Gastrocnemius medialis (tissue), 4 donors: ENCODE results near the gene INPP5B. TPM values are rescaled to one million over a fixed set of nuclear protein-coding genes. Genes with fewer than 3 reads are reported as not detected.
A peak's percentile ranks its signal among the peaks of the same experiment; 100 is the strongest.
"Not testable (repeated sequence)": the region's sequence is repeated elsewhere in the genome, so short reads cannot be mapped to it uniquely, and the experiment has no call there.

Experiments
- ATAC-seq, 2 donors: fragments of 150-250 bp; one replicate each; pipeline ENCODE4 v1.9.1; 2016
- DNase-seq, 2 donors: peaks; one replicate each; pipeline ENCODE4 v3.0.0-alpha.2; 2019
- H3K27ac ChIP-seq, 4 donors: fragments of 200-600 bp; sonication (generic); 1 replicate in 1 of 4; 2 replicates in 3 of 4; pipeline ENCODE4 v1.5.1; 2016 to 2018; ENCODE audit warnings: mild to moderate bottlenecking in 2 of 4, moderate library complexity in 1 of 4
- H3K27me3 ChIP-seq, 3 donors: fragments of 200-600 bp; sonication (generic) in 2 of 3; 1 replicate in 1 of 3; 2 replicates in 2 of 3; pipeline versions ENCODE4 v1.5.1 to v1.6.0; 2016 to 2019; ENCODE audit warnings: mild to moderate bottlenecking in 1 of 3, moderate library complexity in 1 of 3
- H3K36me3 ChIP-seq, 2 donors: fragments of 200-600 bp; sonication (generic) in 1 of 2; one replicate each; pipeline ENCODE4 v1.5.1; 2017 to 2018
- H3K4me1 ChIP-seq, 2 donors: fragments of 200-600 bp; sonication (generic) in 1 of 2; one replicate each; pipeline ENCODE4 v1.5.1; 2016 to 2017; ENCODE audit warnings: mild to moderate bottlenecking in 2 of 2
- H3K4me3 ChIP-seq, 4 donors: fragments of 200-600 bp; sonication (generic) in 3 of 4; 1 replicate in 1 of 4; 2 replicates in 3 of 4; pipeline ENCODE4 v1.5.1; 2016 to 2019; ENCODE audit warnings: mild to moderate bottlenecking in 2 of 4
- H3K9me3 ChIP-seq, 3 donors: fragments of 200-600 bp; sonication (generic) in 2 of 3; 1 replicate in 1 of 3; 2 replicates in 2 of 3; pipeline ENCODE4 v1.5.1; 2016 to 2019
- POLR2A ChIP-seq, 2 donors: fragments of 450-650 bp; IDR thresholded peaks; one replicate each; pipeline ENCODE4 v1.6.1; 2017; ENCODE audit warnings: antibody characterized with exemption in 2 of 2, mild to moderate bottlenecking in 2 of 2, moderate library complexity in 2 of 2
- in situ Hi-C, 4 donors: fragments of 200-750 bp; cut with MboI; loops; one replicate each; pipeline versions ENCODE4 v1.15.0 to v1.8.0; 2017; ENCODE audit warnings: low sequenced_read_pairs in 4 of 4
- intact Hi-C: fragments of 100-400 bp; cut with DNase I; formaldehyde crosslinking; loops from one replicate; pipeline ENCODE4 v1.15.1; 2023; ENCODE audit warnings: low total_unique reads
- total RNA-seq, 4 donors: library from RNA; depleted of rRNA; stranded (reverse); fragments of >200 nt; gene quantifications; one replicate each; pipeline versions ENCODE4 v1.1.0 to v1.2.3, GENCODE V29; 2016
- TF ChIP-seq, protein P1 (sequence below), 5 experiments: fragments of 450-650 bp in 3 of 5; fragments of 200-600 bp in 2 of 5; sonication (generic) in 2 of 5; IDR thresholded peaks in 4 of 5; conservative IDR thresholded peaks in 1 of 5; 1 replicate in 4 of 5; 2 replicates in 1 of 5; pipeline ENCODE4 v1.5.1; 2016 to 2019; ENCODE audit warnings: antibody characterized with exemption in 5 of 5, mild to moderate bottlenecking in 3 of 5, moderate library complexity in 3 of 5

INPP5B gene
- total RNA-seq, 4 donors from 2014 or later: 6.8 to 13.4 (median 10.1) TPM

DNA sequence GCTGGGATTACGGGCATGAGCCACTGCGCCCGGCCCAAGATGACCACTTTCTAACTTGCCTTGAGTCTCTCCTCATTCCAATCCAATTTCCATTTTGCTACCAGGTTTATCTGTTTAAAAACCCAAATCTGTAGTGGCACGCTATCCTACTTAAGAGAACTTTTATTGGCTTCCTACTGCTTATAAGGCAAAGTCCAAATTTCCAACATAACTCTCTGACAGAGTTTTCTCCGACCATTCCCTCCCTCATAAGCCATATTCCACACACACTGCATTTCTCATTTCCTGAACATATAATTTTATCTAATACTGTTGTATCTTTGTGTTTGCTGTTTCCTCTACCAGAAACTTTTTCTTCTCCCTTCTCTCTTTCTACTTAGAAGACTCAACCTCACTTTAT is 27.7 kb upstream of the INPP5B start:
- no peak for DNase-seq
- no peaks in the 10 kb centered on the region for H3K4me1 ChIP-seq
- TF ChIP-seq POLR2A (IDR thresholded peaks at IDR 0.05): no peak
- TF ChIP-seq, protein P1, sequence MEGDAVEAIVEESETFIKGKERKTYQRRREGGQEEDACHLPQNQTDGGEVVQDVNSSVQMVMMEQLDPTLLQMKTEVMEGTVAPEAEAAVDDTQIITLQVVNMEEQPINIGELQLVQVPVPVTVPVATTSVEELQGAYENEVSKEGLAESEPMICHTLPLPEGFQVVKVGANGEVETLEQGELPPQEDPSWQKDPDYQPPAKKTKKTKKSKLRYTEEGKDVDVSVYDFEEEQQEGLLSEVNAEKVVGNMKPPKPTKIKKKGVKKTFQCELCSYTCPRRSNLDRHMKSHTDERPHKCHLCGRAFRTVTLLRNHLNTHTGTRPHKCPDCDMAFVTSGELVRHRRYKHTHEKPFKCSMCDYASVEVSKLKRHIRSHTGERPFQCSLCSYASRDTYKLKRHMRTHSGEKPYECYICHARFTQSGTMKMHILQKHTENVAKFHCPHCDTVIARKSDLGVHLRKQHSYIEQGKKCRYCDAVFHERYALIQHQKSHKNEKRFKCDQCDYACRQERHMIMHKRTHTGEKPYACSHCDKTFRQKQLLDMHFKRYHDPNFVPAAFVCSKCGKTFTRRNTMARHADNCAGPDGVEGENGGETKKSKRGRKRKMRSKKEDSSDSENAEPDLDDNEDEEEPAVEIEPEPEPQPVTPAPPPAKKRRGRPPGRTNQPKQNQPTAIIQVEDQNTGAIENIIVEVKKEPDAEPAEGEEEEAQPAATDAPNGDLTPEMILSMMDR (IDR thresholded peaks at IDR 0.05 in 4 of 5, conservative IDR thresholded peaks at IDR 0.05 in 1 of 5): no peak
- no peaks in the 10 kb centered on the region for H3K27me3 ChIP-seq
- in situ Hi-C loops (no loop called here), intact Hi-C loops (no loop called here)
- no peak for ATAC-seq
- H3K9me3 ChIP-seq: no peaks in the 10 kb centered on the region
- H3K27ac ChIP-seq: no peak overlapping the region
- peaks cover 7 to 84% of the 10 kb centered on the region in 2 donors for H3K36me3 ChIP-seq
- no peak overlapping the region for H3K4me3 ChIP-seq

DNA sequence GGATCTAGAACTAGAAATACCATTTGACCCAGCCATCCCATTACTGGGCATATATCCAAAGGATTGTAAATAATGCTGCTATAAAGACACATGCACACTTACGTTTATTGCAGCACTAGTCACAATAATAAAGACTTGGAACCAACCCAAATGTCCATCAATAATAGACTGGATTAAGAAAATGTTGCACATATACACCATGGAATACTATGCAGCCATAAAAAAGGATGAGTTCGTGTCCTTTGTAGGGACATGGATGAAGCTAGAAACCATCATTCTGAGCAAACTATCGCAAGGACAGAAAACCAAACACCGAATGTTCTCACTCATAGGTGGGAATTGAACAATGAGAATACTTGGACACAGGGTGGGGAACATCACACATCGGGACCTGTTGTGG is 26.8 kb upstream of the INPP5B start:
- H3K27me3 ChIP-seq, H3K27ac ChIP-seq, ATAC-seq, intact Hi-C loops, DNase-seq, H3K4me3 ChIP-seq, in situ Hi-C loops, H3K4me1 ChIP-seq, H3K9me3 ChIP-seq: not testable (repeated sequence)
- peaks cover 3 to 84% of the 10 kb centered on the region in 2 donors for H3K36me3 ChIP-seq

DNA sequence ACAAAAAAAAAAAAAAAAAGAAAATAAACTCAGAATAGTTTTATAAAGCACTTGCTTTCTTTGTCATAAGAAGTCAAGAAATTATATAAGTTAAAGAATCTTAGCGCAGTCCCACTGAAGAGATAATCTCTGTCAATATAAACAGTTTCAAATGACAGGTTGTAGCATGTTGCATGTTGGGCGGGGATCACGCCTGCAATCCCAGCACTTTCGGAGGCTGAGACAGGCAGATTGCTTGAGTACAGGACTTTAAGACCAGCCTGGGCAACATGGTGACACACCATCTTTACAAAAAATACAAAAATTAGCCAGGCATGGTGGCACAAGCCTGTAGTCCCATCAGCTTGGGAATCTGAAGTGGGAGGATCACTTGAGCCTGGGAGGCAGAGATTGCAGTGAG is 18.4 kb upstream of the INPP5B start:
- no peaks in the 10 kb centered on the region for H3K9me3 ChIP-seq
- in situ Hi-C loops: no loop called here
- no peak for ATAC-seq
- H3K27me3 ChIP-seq: no peaks in the 10 kb centered on the region
- H3K27ac ChIP-seq: peak overlapping the region in 1 of 4 donors; percentile 6
- H3K36me3 ChIP-seq: peaks cover 6 to 70% of the 10 kb centered on the region in 2 donors
- no peak for DNase-seq
- no peaks in the 10 kb centered on the region for H3K4me1 ChIP-seq
- TF ChIP-seq, protein P1 (IDR thresholded peaks at IDR 0.05 in 4 of 5, conservative IDR thresholded peaks at IDR 0.05 in 1 of 5): no peak
- TF ChIP-seq POLR2A (IDR thresholded peaks at IDR 0.05): no peak
- intact Hi-C loops: loop anchor here (5.0 kb wide), 1 partner anchor 78 kb away; no protein-coding TSS in a partner anchor
- no peak overlapping the region for H3K4me3 ChIP-seq

DNA sequence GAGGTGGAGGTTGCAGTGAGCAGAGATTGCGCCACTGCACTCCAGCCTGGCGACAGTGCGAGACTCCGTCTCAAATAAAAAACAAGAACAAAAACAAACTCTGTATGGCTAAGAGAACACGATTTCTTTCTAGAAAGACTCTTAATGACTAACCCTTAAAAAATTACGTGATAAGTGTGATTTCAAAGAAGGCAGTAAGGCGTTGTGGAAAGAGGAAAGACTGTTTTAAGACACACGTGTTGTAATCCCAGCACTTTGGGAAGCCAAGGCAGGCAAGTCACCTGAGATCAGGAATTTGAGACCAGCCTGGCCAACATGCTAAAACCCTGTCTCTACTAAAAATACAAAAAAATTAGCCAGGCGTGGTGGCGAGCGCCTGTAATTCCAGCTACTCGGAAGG is 17.3 kb upstream of the INPP5B start:
- H3K27me3 ChIP-seq, in situ Hi-C loops, intact Hi-C loops, H3K9me3 ChIP-seq, H3K27ac ChIP-seq, H3K4me1 ChIP-seq, DNase-seq, H3K4me3 ChIP-seq, ATAC-seq: not testable (repeated sequence)
- H3K36me3 ChIP-seq: peaks cover 6 to 74% of the 10 kb centered on the region in 2 donors

DNA sequence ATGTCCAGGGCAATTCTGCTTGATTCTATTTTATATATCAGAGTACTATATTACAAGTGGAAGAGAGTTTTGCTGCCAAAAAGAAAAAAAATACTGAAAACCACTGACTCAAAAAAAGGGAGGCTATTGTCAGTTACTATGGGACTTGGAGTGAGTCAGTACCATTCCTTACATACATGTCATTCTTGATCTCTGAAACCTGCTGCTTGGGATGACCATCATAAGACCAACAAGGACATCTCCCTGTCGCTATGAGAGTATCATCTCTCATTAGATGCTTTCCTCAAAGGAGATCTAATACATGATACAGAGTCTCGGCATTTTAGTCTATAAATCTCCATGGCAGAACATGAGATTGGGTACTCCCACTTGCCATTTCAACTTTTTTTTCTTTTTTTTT is 11.8 kb upstream of the INPP5B start:
- Histone ChIP-seq H3K27me3 (no peaks in the 10 kb centered on the region), H3K9me3 (no peaks in the 10 kb centered on the region), H3K4me1 (no peaks in the 10 kb centered on the region), H3K36me3 (peaks cover 0 to 55% of the 10 kb centered on the region in 2 donors), H3K4me3 (no peak overlapping the region), H3K27ac (peak overlapping the region in 1 of 4 donors; percentile 41)
- no peak for TF ChIP-seq POLR2A (IDR thresholded peaks at IDR 0.05)
- TF ChIP-seq, protein P1 (IDR thresholded peaks at IDR 0.05 in 4 of 5, conservative IDR thresholded peaks at IDR 0.05 in 1 of 5): no peak
- intact Hi-C loops (no loop called here), in situ Hi-C loops (no loop called here)
- DNase-seq (no peak), ATAC-seq (no peak)

DNA sequence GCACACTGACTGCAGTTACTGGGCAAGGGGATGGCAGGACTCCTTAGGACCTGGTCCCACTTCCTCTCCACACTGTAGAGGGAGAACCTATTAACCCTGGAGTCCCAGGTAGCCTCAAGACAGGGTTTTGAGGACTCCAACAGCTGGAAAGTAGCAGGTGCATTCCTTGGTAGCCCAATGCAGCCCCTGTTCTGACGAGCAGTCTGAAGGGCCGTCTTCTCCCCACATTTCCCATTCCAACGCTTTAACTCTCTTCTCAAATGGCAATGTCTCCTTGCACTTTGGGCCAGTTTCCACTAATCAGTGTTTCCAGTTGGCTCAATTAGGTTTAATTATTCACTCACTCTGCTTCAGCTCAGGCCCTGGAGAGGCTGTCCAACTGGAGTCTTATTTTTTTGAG is 8.8 kb upstream of the INPP5B start:
- H3K27ac ChIP-seq: no peak overlapping the region
- no peaks in the 10 kb centered on the region for H3K27me3 ChIP-seq
- no peak overlapping the region for H3K4me3 ChIP-seq
- H3K4me1 ChIP-seq: no peaks in the 10 kb centered on the region
- TF ChIP-seq POLR2A (IDR thresholded peaks at IDR 0.05): no peak
- TF ChIP-seq, protein P1 (IDR thresholded peaks at IDR 0.05 in 4 of 5, conservative IDR thresholded peaks at IDR 0.05 in 1 of 5): no peak
- no peaks in the 10 kb centered on the region for H3K9me3 ChIP-seq
- DNase-seq: peak in 1 of 2 donors; percentile 36
- peaks cover 0 to 48% of the 10 kb centered on the region in 2 donors for H3K36me3 ChIP-seq
- peak in 1 of 2 donors; percentile 28 for ATAC-seq
- intact Hi-C loops: no loop called here
- in situ Hi-C loops: no loop called here
